HL-60 (cell line): ENCODE measurements around the gene TRAF4.

Experiments
- DNase-seq, 2 experiments: peaks; one replicate each; pipeline ENCODE4 v3.0.0-alpha.2; 2010 to 2020; ENCODE audit warnings: low read depth in 1 of 2, low spot score in 1 of 2
- H3K27ac ChIP-seq: fragments of 250-450 bp; sonication (Bioruptor Pico); replicated peaks from 2 replicates; pipeline ENCODE4 v1.5.1; 2020; ENCODE audit warnings: mild to moderate bottlenecking, moderate library complexity
- H3K27me3 ChIP-seq: fragments of 250-450 bp; sonication (Bioruptor Pico); 2 replicates; pipeline ENCODE4 v1.5.1; 2021; ENCODE audit warnings: mild to moderate bottlenecking, moderate library complexity; ENCODE audit not compliant: insufficient read depth, poor library complexity, severe bottlenecking
- H3K4me3 ChIP-seq: replicated peaks from 2 replicates; pipeline ENCODE4 v1.5.1; 2011; ENCODE audit warnings: mild to moderate bottlenecking, control low read depth, low read length; ENCODE audit not compliant: insufficient read depth
- CTCF ChIP-seq: IDR thresholded peaks from one replicate; pipeline ENCODE4 v1.5.1; 2011; ENCODE audit warnings: low read length, control low read depth, inconsistent platforms; ENCODE audit not compliant: insufficient read depth
- GABPA ChIP-seq: IDR thresholded peaks from 2 replicates; pipeline ENCODE4 v1.6.1; 2012; ENCODE audit warnings: low read depth
- POLR2AphosphoS5 ChIP-seq: IDR thresholded peaks from 2 replicates; pipeline ENCODE4 v1.6.1; 2012; ENCODE audit warnings: low read depth
- REST ChIP-seq: IDR thresholded peaks from 2 replicates; pipeline ENCODE4 v1.6.1; 2012; ENCODE audit warnings: low read depth; ENCODE audit not compliant: insufficient replicate concordance
- SPI1 ChIP-seq: IDR thresholded peaks from 2 replicates; pipeline ENCODE4 v1.6.1; 2012; ENCODE audit warnings: low read depth, mild to moderate bottlenecking, borderline replicate concordance

TRAF4 gene

GRCh38 chr17:28748852-28749515, 5.2 kb downstream of the TRAF4 start:
- no peaks in the 10 kb centered on the region for H3K27me3 ChIP-seq
- TF ChIP-seq CTCF = no peak
- TF ChIP-seq SPI1 = no peak
- no peak for TF ChIP-seq POLR2AphosphoS5
- no peak for TF ChIP-seq REST
- no peak for TF ChIP-seq GABPA
- no peak overlapping the region for H3K27ac ChIP-seq
- H3K4me3 ChIP-seq = no peak overlapping the region
- no peak for DNase-seq

GRCh38 chr17:28749516-28750177, 5.8 kb downstream of the TRAF4 start:
- no peak overlapping the region for H3K4me3 ChIP-seq
- no peaks in the 10 kb centered on the region for H3K27me3 ChIP-seq
- DNase-seq = no peak
- no peak overlapping the region for H3K27ac ChIP-seq
- TF ChIP-seq REST = no peak
- no peak for TF ChIP-seq GABPA
- TF ChIP-seq POLR2AphosphoS5 = no peak
- no peak for TF ChIP-seq SPI1
- TF ChIP-seq CTCF = no peak

- DNase-seq = peak; percentile 81 to 93
- no peak overlapping the region for H3K4me3 ChIP-seq
- no peaks in the 10 kb centered on the region for H3K27me3 ChIP-seq
- TF ChIP-seq CTCF = peak; percentile 100
- peak; percentile 26; the same call in 1 of the 2 replicates for TF ChIP-seq SPI1
- no peak for TF ChIP-seq REST
- no peak overlapping the region for H3K27ac ChIP-seq
These were observed 6.6 kb downstream of the TRAF4 start for GRCh38 chr17:28750178-28751047.
